ENCODE results near the gene FHOD3.

DNA sequence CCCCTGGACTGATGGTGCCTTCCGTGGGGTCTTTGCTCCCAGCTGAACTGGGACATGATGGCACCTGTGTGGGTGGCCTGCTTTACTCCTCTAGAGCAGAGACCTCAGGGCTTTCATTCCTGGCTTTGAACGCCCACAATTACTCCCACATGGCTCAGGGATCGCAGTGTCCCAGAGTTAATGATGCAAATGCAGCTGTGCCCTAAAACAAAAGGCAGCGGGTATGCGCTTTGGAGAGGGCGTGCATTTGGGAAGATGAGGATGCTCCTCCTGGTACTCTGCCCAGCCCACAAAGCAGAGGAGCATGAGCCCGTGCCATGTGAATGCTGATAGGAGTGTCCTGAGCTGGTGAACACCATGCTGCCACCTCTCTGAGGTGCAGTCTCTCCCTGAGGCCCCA lies 173.4 kb downstream of the FHOD3 start:
- TF ChIP-seq, protein P1, sequence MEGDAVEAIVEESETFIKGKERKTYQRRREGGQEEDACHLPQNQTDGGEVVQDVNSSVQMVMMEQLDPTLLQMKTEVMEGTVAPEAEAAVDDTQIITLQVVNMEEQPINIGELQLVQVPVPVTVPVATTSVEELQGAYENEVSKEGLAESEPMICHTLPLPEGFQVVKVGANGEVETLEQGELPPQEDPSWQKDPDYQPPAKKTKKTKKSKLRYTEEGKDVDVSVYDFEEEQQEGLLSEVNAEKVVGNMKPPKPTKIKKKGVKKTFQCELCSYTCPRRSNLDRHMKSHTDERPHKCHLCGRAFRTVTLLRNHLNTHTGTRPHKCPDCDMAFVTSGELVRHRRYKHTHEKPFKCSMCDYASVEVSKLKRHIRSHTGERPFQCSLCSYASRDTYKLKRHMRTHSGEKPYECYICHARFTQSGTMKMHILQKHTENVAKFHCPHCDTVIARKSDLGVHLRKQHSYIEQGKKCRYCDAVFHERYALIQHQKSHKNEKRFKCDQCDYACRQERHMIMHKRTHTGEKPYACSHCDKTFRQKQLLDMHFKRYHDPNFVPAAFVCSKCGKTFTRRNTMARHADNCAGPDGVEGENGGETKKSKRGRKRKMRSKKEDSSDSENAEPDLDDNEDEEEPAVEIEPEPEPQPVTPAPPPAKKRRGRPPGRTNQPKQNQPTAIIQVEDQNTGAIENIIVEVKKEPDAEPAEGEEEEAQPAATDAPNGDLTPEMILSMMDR (IDR thresholded peaks at IDR 0.05), result no peak
- TF ChIP-seq POLR2A (IDR thresholded peaks at IDR 0.05), result no peak

All from uterus (tissue), 2 donors.